GM19328 (cell line): Measurements from ENCODE around the gene STRADB.
"Not testable (repeated sequence)": the region's sequence is repeated elsewhere in the genome, so short reads cannot be mapped to it uniquely, and the experiment has no call there.

Experiments used
- ATAC-seq: cut with Tn5 transposase; IDR thresholded peaks from one replicate; pipeline ENCODE4 v1.9.1; 2021; ENCODE audit warnings: mild to moderate bottlenecking, moderate library complexity; ENCODE audit not compliant: unreplicated experiment

The STRADB gene

GRCh38 chr2:201429835-201430234 lies 21.7 kb upstream of the STRADB start:
- ATAC-seq: not testable (repeated sequence)

- not testable (repeated sequence) for ATAC-seq
These were observed 21.2 kb upstream of the STRADB start for GRCh38 chr2:201430322-201430721.

GRCh38 chr2:201430839-201431238 lies 20.7 kb upstream of the STRADB start:
- no peak for ATAC-seq

- no peak for ATAC-seq
These were observed 19.4 kb upstream of the STRADB start for GRCh38 chr2:201432038-201432620.

- ATAC-seq: no peak
These were observed 18.7 kb upstream of the STRADB start for GRCh38 chr2:201432621-201433393.

GRCh38 chr2:201433394-201433995 lies 18.0 kb upstream of the STRADB start:
- ATAC-seq: no peak

GRCh38 chr2:201436141-201436540 lies 15.4 kb upstream of the STRADB start:
- no peak for ATAC-seq

- ATAC-seq: not testable (repeated sequence)
These were observed 12.1 kb upstream of the STRADB start for GRCh38 chr2:201439336-201439922.

GRCh38 chr2:201440182-201440581 lies 11.4 kb upstream of the STRADB start:
- no peak for ATAC-seq

GRCh38 chr2:201441409-201441808 lies 10.1 kb upstream of the STRADB start:
- peak; percentile 55 for ATAC-seq

- no peak for ATAC-seq
These were observed 6.6 kb upstream of the STRADB start for GRCh38 chr2:201444746-201445465.

GRCh38 chr2:201447086-201447485 lies 4.5 kb upstream of the STRADB start:
- ATAC-seq: no peak

GRCh38 chr2:201448061-201448460 lies 3.5 kb upstream of the STRADB start:
- ATAC-seq: no peak

- no peak for ATAC-seq
These were observed 2.8 kb upstream of the STRADB start for GRCh38 chr2:201448701-201449100.

GRCh38 chr2:201450954-201451291 lies 617 bp upstream of the STRADB start:
- ATAC-seq: peak; percentile 24

GRCh38 chr2:201452058-201452921 lies 750 bp downstream of the STRADB start:
- peak; percentile 36 for ATAC-seq

GRCh38 chr2:201452922-201453643 lies 1.5 kb downstream of the STRADB start:
- no peak for ATAC-seq

- ATAC-seq: no peak
These were observed 6.8 kb downstream of the STRADB start for GRCh38 chr2:201458381-201458780.

GRCh38 chr2:201460532-201460931 lies 9.0 kb downstream of the STRADB start:
- ATAC-seq: no peak

- no peak for ATAC-seq
These were observed 13.0 kb downstream of the STRADB start for GRCh38 chr2:201464547-201464946.
